Tibial artery (tissue), 4 donors: Measurements from ENCODE around the gene ONECUT3.

Source experiments
- DNase-seq, 2 donors: peaks; one replicate each; pipeline ENCODE4 v3.0.0-alpha.2; 2019
- H3K27ac ChIP-seq, 2 donors: fragments of 200-600 bp; sonication (generic) in 1 of 2; 1 replicate in 1 of 2; 2 replicates in 1 of 2; pipeline ENCODE4 v1.5.1; 2018 to 2019; ENCODE audit warnings: mild to moderate bottlenecking in 1 of 2
- H3K27me3 ChIP-seq, 2 donors: fragments of 200-600 bp; sonication (generic) in 1 of 2; one replicate each; pipeline versions ENCODE4 v1.5.1 to v1.6.0; 2016 to 2019
- H3K36me3 ChIP-seq, 3 donors: fragments of 200-600 bp; sonication (generic) in 2 of 3; one replicate each; pipeline ENCODE4 v1.5.1; 2016 to 2019; ENCODE audit warnings: mild to moderate bottlenecking in 2 of 3
- H3K4me1 ChIP-seq, 4 donors: fragments of 200-600 bp; sonication (generic) in 2 of 4; 1 replicate in 3 of 4; 2 replicates in 1 of 4; pipeline ENCODE4 v1.5.1; 2016 to 2019
- H3K4me3 ChIP-seq, 2 donors: fragments of 200-600 bp; sonication (generic) in 1 of 2; 1 replicate in 1 of 2; 2 replicates in 1 of 2; pipeline ENCODE4 v1.5.1; 2018 to 2019; ENCODE audit warnings: mild to moderate bottlenecking in 2 of 2
- H3K9me3 ChIP-seq, 3 donors: fragments of 200-600 bp; sonication (generic) in 1 of 3; one replicate each; pipeline ENCODE4 v1.5.1; 2016 to 2019
- intact Hi-C: fragments of 100-400 bp; cut with DNase I; formaldehyde crosslinking; loops from one replicate; pipeline ENCODE4 v1.15.0; 2023; ENCODE audit warnings: low total_unique reads
- TF ChIP-seq, protein P1 (sequence below), 2 experiments: fragments of 200-600 bp in 1 of 2; fragments of 450-650 bp in 1 of 2; IDR thresholded peaks; one replicate each; pipeline ENCODE4 v1.5.1; 2017 to 2019; ENCODE audit warnings: antibody characterized with exemption in 2 of 2, mild to moderate bottlenecking in 1 of 2, moderate library complexity in 1 of 2

ONECUT3 gene

DNA sequence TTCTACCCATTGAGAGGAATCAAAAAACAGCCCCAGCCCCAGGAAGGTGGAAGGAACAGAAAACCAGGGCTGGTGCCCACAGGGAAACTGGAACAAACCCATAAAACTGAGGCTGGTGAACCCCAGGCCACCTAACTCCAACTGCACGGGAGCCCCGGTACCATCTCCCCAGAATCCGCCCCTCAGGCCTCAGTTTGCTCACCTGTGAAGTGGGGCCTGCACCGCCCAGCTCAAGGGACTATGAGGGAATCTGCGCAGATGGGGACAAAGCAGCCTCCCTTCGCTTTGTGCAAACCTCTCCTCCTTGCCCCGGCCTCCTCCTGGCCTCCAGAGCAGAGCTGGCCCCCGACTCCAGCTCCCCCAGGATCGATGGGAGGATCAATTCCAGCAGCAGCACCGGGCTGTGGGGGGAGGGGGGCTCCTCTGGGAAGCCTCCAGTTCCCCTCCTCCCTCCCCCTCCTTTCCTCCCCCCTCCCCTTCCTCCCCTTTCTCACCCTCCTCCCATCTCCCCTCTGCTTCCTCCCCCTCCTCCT is 9.1 kb upstream of the ONECUT3 start:
- Histone ChIP-seq H3K36me3 (no peaks in the 10 kb centered on the region), H3K9me3 (peaks cover 0 to 11% (median 9%) of the 10 kb centered on the region in 3 donors), H3K4me3 (no peak overlapping the region), H3K27ac (no peak overlapping the region), H3K4me1 (peaks cover 0 to 27% (median 15%) of the 10 kb centered on the region in 4 donors), H3K27me3 (peaks cover 0 to 88% of the 10 kb centered on the region in 2 donors)
- TF ChIP-seq, protein P1, sequence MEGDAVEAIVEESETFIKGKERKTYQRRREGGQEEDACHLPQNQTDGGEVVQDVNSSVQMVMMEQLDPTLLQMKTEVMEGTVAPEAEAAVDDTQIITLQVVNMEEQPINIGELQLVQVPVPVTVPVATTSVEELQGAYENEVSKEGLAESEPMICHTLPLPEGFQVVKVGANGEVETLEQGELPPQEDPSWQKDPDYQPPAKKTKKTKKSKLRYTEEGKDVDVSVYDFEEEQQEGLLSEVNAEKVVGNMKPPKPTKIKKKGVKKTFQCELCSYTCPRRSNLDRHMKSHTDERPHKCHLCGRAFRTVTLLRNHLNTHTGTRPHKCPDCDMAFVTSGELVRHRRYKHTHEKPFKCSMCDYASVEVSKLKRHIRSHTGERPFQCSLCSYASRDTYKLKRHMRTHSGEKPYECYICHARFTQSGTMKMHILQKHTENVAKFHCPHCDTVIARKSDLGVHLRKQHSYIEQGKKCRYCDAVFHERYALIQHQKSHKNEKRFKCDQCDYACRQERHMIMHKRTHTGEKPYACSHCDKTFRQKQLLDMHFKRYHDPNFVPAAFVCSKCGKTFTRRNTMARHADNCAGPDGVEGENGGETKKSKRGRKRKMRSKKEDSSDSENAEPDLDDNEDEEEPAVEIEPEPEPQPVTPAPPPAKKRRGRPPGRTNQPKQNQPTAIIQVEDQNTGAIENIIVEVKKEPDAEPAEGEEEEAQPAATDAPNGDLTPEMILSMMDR (IDR thresholded peaks at IDR 0.05), result no peak
- DNase-seq, result no peak
- intact Hi-C loops, result no loop called here

- peaks cover 0 to 6% (median 6%) of the 10 kb centered on the region in 3 donors for H3K9me3 ChIP-seq
- no peak for DNase-seq
- peaks cover 0 to 89% of the 10 kb centered on the region in 2 donors for H3K27me3 ChIP-seq
- H3K4me3 ChIP-seq, result no peak overlapping the region
- intact Hi-C loops, result no loop called here
- TF ChIP-seq, protein P1 (IDR thresholded peaks at IDR 0.05), result no peak
- H3K4me1 ChIP-seq, result peaks cover 0 to 35% (median 23%) of the 10 kb centered on the region in 4 donors
- no peaks in the 10 kb centered on the region for H3K36me3 ChIP-seq
- no peak overlapping the region for H3K27ac ChIP-seq
Observed at GRCh38 chr19:1744822-1745563, 8.3 kb upstream of the ONECUT3 start.

DNA sequence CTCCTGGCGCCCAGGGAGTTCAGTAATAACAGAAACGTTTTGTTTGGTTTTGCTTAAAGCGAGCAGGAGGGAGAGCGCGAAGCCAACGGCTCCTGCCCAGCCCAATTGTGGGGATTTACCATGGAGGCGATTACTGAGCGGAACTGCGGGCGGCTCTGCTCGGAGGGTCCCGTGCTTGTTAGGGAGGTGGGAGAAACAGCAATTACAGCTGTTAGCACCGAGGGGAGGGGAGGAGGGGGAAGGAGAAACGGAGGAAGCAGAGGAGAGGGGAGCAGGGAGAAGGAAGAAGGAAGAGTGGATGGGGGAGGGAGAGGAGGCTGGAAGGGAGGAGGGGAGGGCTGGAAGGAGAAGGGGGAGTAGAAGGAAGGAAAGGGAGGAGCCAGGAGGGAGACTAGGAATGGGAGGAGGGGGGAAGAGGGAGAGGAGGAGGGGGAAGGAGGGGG is 7.7 kb upstream of the ONECUT3 start:
- no peaks in the 10 kb centered on the region for H3K36me3 ChIP-seq
- intact Hi-C loops, result no loop called here
- TF ChIP-seq, protein P1 (IDR thresholded peaks at IDR 0.05), result no peak
- no peak overlapping the region for H3K4me3 ChIP-seq
- H3K27ac ChIP-seq, result no peak overlapping the region
- H3K4me1 ChIP-seq, result peaks cover 0 to 41% (median 25%) of the 10 kb centered on the region in 4 donors
- H3K27me3 ChIP-seq, result peaks cover 1 to 90% of the 10 kb centered on the region in 2 donors
- no peak for DNase-seq
- H3K9me3 ChIP-seq, result peaks cover 0 to under 1% (median 0%) of the 10 kb centered on the region in 3 donors

DNA sequence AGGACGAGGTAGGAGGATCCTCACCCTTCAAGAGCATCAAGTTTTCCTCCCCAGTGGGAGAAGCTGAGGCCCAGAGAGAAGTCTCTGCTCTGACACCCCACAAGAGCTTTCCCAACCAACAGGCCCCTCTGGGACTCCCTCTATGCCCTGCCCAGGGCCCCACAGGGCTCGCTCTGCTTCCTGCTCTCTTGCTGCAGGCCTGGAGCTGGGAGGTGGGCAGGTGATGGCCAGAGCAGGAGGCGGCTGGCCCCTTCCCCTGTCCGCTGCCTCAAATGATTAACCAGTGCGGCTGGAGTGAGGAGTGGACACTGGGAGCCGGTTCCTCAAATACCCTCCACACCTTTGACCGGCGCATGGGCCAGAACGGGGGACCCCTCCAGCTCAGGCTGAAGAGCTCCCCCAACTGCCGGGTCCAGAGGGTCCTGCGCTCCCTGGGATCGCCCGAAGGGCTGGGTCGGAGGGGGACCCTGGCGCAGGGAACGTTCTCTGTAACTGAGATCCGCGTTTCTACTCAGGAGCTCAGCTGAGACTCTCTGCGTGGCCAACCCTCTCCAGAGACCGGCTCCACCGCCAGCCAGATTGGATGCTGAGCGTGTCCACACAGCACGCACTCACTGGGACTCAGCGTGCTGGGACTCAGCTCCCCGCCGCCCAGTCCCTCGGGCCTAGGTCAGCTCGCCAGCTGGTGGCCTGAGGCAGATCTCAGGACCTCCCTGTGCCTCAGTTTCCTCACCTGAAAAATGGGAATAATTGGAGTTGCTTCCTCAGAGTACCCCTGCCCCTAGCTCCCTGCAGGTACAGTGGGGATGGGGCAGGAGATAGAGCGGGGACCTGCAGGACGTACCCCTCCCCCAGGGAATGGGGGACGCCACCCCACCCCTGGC is 6.7 kb upstream of the ONECUT3 start:
- DNase-seq, result no peak

More for the DNA sequence above, 6.7 kb upstream of the ONECUT3 start:
- TF ChIP-seq, protein P1 (IDR thresholded peaks at IDR 0.05), result no peak
- no peak overlapping the region for H3K27ac ChIP-seq
- no peak overlapping the region for H3K4me3 ChIP-seq
- H3K9me3 ChIP-seq, result no peaks in the 10 kb centered on the region
- peaks cover 2 to 98% of the 10 kb centered on the region in 2 donors for H3K27me3 ChIP-seq
- H3K4me1 ChIP-seq, result peaks cover 0 to 41% (median 25%) of the 10 kb centered on the region in 4 donors
- intact Hi-C loops, result no loop called here
- no peaks in the 10 kb centered on the region for H3K36me3 ChIP-seq
